Thyroid gland (tissue), 4 donors: ENCODE results near the gene SLC12A5.

Experiments used
- CTCF ChIP-seq, 6 experiments: fragments of 200-600 bp in 3 of 6; fragments of 450-650 bp in 3 of 6; sonication (generic) in 3 of 6; IDR thresholded peaks; one replicate each; pipeline ENCODE4 v1.5.1; 2016 to 2019; ENCODE audit warnings: antibody characterized with exemption in 6 of 6, mild to moderate bottlenecking in 2 of 6, inconsistent platforms in 1 of 6, moderate library complexity in 1 of 6
- POLR2A ChIP-seq, 2 donors: fragments of 450-650 bp; IDR thresholded peaks; one replicate each; pipeline ENCODE4 v1.6.1; 2017; ENCODE audit warnings: antibody characterized with exemption in 2 of 2, mild to moderate bottlenecking in 2 of 2, moderate library complexity in 1 of 2

DNA sequence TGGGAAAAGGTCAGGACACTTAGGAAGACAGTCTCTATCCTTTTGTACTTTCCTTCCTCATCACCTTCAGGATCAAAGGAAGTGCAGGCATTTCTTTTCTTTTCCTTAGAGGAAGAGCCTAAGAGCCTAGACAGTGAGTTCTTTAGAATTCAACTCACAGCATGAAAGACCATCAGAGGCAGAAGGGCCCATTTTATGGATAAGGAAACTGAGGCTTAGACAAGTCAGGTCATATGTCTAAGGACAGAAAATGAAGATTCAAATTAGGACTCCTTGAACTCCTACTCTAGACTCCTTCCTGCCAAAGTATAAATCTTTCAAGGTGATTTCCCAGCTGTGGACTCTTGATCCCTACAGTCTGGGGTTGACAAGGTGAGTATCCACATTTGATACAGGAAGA is 20.8 kb downstream of the SLC12A5 start:
- TF ChIP-seq CTCF (IDR thresholded peaks at IDR 0.05): no peak
- TF ChIP-seq POLR2A (IDR thresholded peaks at IDR 0.05): no peak
